ENCODE data around the gene PRSS16. TPM values are rescaled to one million over a fixed set of nuclear protein-coding genes. Genes with fewer than 3 reads are reported as not detected.

PRSS16 gene
- total and polyA plus RNA-seq, 9 of the 15 experiments (the other 6 are each of a cell fraction or from before 2014, with no cell fraction given): 4.5 to 21.3 (median 12.1) TPM

- TF ChIP-seq ZBTB12 (CRISPR knock-in tag; IDR thresholded peaks at IDR 0.05): no peak
- no peak for TF ChIP-seq ZNF75A (CRISPR knock-in tag; IDR thresholded peaks at IDR 0.05)
- 0 out of 2 replicates have a peak, but pooled peaks have one; percentile 31 for TF ChIP-seq SMARCE1 (IDR thresholded peaks at IDR 0.05)
- 0 out of 2 replicates have a peak, but pooled peaks have one; percentile 40 for TF ChIP-seq ARID2 (IDR thresholded peaks at IDR 0.05)
- TF ChIP-seq ZNF384 (IDR thresholded peaks at IDR 0.05; ENCODE audit: low read depth, low read length): peak; percentile 19; the same call in 1 of the 2 replicates
- TF ChIP-seq ZNF583 (CRISPR knock-in tag; IDR thresholded peaks at IDR 0.05): no peak
- TF ChIP-seq CXXC5 (CRISPR knock-in tag; IDR thresholded peaks at IDR 0.05): 0 out of 2 replicates have a peak, but pooled peaks have one; percentile 10
- TF ChIP-seq MITF (IDR thresholded peaks at IDR 0.05): no peak
- no peak for TF ChIP-seq KLF1 (tag; IDR thresholded peaks at IDR 0.05)
Observed at GRCh38 chr6:27281105-27281539, 33.6 kb downstream of the PRSS16 start (continued).

- H3K27me3 ChIP-seq (ENCODE audit: control insufficient read depth in 2 of 2, insufficient read depth in 2 of 2, low read length in 2 of 2): no peaks in the 10 kb centered on the region
- H2AFZ ChIP-seq (ENCODE audit: low read depth, low read length): peak overlapping the region; percentile 88
- no peak for ATAC-seq
- TF ChIP-seq NR3C1 (CRISPR knock-in tag; IDR thresholded peaks at IDR 0.05): no peak
- no peak for FAIRE-seq
- ChIA-PET POLR2A (no interaction called here), CTCF (ENCODE audit: low intra/inter-chr PET ratio) (no interaction called here)
- no peak for DNase-seq (ENCODE audit: extremely low read depth in 1 of 4, low spot score in 3 of 4)
- peaks cover 4% of the 10 kb centered on the region; the same call in 1 of the 2 replicates for H3K9me3 ChIP-seq (replicated peaks; ENCODE audit: control insufficient read depth, insufficient read depth, low read depth, low read length)
- in situ Hi-C loops (cut with MboI) (no loop called here), intact Hi-C loops (cut with micrococcal nuclease) (loop anchor here (2.0 kb wide), 1 partner anchor 13 kb away; no protein-coding TSS in a partner anchor)
- 87% methylated on average over 1 of the region's 1 CpG for WGBS (ENCODE audit: insufficient coverage, low coverage, missing lambda C conversion rate)
- no peaks in the 10 kb centered on the region for H4K20me1 ChIP-seq (replicated peaks; ENCODE audit: control insufficient read depth, insufficient read depth, low read length)
- H3K4me1 ChIP-seq (replicated peaks in 1 of 2; ENCODE audit: control insufficient read depth in 2 of 2, insufficient read depth in 2 of 2, low read length in 2 of 2): peaks cover 3 to 4% of the 10 kb centered on the region in 2 experiments; a peak in 3 of 5 replicates
- H3K4me3 ChIP-seq: peak overlapping the region; percentile 58
- no peaks in the 10 kb centered on the region for H3K9me1 ChIP-seq (ENCODE audit: control insufficient read depth, insufficient read depth, low read length)
- no peaks in the 10 kb centered on the region for H3K36me3 ChIP-seq (ENCODE audit: control insufficient read depth, insufficient read depth, low read length)
- BruUV-seq (replicated peaks): no TSS peak
- peak overlapping the region; percentile 97 for H3K4me2 ChIP-seq (ENCODE audit: insufficient read depth, low read length)
- peak overlapping the region in 1 of 2 experiments; percentile 66; a peak in 2 of 4 replicates for H3K9ac ChIP-seq (ENCODE audit: insufficient read depth in 1 of 2, low read depth in 2 of 2, low read length in 2 of 2)
- H3K79me2 ChIP-seq (ENCODE audit: control insufficient read depth, insufficient read depth, low read length): no peaks in the 10 kb centered on the region
- H3K27ac ChIP-seq (ENCODE audit: extremely low read depth, low read depth, low read length): no peak overlapping the region
Observed at GRCh38 chr6:27281569-27281968, 34.1 kb downstream of the PRSS16 start.

Measured in K562 (cell line).